GM19438 (cell line): ENCODE results near the gene TNS4.

Experiments
- ATAC-seq: cut with Tn5 transposase; IDR thresholded peaks from one replicate; pipeline ENCODE4 v1.9.1; 2021; ENCODE audit warnings: low read depth; ENCODE audit not compliant: unreplicated experiment

TNS4 gene

DNA sequence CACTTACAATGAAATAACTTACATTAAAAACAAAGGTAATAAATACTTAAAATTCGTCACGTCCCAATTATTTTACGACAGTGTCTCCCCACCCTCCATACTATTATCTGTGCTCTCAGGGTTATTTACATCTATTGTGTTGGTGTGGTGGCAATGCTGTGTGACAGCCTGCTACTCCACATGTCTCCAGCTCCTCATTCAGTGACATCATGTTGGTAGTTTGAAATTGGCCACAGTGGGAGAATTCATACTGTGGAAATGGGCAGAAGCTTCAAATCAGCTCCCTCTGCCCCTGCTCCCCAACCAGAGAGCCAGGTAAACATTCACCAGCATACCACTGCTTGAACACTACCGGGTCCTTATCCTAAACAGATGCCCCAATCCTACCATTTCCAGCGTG lies 6.3 kb downstream of the TNS4 start:
- no peak for ATAC-seq

DNA sequence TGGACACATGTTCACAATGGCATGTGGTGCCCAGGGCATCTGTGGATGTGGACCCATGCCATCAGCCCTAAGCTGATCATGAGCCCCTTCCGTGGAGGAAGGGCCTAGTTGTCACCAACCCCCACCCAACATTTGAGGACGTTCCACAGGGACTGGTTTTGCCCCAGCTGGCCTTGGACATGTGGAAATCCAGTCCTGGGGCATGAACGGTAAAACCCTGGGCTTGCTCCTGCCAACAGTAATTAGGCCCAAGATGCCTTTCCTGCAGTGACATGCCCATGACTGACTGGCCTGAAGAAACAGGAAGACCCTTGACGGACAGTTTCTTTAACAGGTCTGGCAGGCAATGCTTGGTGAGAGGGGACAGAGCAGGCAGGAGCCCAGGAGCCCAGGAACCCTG lies 7.7 kb downstream of the TNS4 start:
- no peak for ATAC-seq

DNA sequence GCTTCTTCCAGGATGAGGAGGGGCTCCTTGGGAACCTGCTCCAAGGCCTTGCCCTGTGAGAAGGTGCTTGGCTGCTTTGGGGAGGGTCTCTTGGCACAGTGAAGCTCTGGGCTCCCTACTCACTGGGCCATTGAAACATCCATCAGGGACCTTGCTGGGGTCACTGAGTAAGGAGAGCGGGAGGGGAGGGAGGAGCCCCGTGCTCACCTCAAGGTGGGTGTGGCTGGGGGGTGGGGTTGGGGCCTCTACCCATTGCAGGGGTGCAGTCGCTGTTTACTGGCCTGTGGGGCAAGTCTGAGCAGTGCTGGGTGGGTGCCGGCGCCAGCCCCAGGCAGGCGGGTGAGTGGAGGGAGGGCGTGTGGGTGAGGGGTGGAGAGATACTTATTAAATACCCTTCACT lies 9.9 kb downstream of the TNS4 start:
- no peak for ATAC-seq

DNA sequence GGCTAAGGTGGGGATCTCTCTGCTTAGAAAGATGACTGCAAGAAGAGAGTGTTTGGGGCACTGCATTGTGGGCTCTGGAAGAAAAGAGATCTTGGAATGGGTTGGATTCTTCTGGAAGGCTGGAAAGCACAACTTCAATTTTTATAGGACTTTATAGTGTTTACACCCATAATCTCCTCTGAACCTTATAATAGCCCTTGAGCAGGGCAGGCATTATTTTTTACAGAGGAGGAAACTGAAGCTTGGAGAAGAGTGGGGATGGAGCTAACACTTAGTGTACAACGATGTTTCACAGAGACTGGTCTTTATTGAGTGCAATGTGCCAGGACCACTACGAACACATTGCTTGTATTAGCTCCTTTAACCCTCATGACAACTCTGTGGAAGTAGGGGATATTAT lies 10.4 kb downstream of the TNS4 start:
- no peak for ATAC-seq

DNA sequence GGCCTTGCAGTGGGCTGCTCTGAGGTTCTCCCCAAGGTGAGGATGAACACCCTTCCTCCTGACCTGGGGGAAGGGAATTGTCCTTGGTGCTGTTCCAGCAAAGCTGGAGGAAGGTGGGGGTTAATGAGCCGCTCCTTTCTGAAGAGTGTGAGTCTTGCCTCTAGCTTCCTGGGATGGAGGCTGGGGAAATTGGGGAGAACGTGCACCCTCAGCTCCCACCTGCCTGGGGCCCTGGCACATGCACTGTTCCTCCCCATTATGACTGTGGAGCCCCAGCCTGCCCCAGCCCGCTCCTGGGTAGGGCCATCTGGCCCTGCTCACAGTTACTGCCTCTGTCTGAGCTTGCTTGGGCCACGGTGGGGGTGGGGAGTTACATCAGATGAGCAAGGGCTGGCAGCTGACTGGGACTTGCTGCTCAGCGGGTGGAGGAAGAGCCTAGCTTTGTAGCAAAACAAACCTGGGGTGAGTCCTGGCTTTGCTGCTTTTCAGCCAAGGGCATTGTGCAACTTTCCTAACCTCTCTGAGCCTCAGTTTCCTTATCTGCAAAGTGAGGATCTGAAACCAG lies 11.1 kb downstream of the TNS4 start:
- no peak for ATAC-seq

DNA sequence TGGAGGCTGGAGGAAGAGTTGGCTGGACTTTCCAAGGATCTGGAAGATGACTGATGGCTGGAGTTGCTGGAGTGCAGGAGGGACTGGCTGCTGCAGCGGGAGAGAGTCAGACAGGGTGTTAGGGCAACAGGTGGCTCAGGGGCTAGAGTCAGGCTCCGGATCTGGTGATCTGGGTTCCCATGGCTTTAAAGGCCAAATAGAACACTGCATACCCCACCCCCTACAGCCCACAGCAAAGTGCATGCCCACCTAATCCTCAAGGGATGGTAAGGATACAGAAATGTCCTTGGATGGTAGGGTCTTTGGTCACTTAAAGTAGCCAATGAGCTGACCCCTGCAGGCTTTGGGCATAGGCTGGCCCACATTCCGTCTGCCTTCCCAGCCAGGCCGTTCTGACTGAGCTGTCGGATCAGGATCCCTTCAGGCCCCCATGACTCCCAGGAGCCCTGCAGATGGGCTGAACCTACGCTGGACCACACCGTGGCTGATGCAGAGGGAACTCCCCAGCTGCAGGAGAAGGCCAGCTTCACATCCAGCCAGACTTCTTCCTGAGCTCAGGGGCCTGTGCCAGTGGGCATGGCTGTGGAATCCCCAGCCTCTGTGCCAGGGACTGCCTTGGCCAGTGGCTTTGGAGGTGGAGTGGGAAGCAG lies 13.9 kb downstream of the TNS4 start:
- ATAC-seq = no peak

DNA sequence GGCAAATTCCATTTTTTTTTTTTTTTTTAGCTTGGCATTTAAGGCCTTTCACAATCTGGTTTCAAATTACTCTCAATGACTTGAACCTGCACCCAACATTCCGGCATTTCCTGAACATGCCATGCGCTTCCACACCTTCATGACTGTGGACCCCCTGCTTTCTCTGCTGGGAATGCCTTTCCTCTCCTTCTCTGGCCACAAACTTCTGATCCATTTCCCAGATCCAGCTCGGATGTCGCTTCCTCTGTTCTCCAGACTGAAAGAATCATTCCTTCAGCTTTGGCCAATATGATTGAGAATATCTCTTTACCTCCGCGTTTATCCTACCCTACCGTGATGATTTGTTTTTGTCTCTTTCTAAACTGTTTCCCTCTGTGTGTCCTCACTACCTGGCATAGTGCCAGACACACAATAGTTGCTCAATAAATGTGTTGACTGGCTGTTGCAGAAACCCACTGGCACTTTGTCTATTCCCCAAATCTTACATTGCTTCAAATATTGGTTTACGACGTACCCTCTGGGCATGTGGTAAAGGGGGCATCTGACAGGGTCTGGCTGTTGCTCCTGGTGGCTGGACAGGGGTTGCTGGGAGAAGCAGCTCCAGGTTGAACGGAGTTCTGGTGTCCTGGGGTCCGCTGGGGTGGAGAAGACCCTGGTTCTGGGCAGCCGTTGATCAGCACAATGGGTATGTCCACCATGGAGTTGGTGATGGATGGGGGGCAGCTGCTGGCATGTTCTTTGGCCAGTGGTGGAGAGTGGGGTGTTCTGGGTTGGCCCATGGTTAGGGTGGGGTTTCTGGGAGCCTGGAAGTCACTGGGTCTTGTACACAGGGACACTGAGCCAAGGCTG lies 14.7 kb downstream of the TNS4 start:
- ATAC-seq = no peak

DNA sequence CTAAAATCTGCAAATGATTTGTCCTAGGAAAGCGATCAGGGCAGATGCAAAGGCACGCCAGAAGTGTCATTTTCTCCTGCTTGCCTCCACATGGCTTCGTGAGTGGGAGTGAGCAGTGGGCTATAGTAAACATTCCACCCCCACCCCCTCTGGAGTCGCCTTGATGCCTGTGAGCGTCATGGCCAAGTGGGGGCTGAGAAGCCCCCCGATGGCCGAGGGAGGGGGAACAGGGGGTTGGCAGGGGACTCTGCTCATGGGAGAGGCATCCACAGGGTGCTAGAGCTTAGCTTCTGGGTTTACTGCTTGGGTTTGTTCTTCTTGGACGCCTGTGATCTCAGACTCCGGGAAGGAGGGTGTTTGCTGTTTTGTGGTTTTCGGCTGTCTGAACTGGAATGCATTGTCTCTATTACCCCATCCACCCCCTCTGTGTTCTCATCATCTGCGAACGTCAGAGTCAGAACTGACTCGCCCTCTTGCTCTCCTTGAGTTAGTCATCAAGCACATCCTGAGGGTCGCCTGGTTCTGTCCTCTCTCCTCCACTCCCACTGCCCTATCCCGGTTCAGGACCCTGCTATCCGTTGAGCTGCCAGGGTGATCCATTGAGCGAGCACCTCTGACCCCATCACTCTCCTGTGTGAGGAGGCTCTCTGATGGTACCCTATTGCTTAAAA lies 15.4 kb downstream of the TNS4 start:
- no peak for ATAC-seq

DNA sequence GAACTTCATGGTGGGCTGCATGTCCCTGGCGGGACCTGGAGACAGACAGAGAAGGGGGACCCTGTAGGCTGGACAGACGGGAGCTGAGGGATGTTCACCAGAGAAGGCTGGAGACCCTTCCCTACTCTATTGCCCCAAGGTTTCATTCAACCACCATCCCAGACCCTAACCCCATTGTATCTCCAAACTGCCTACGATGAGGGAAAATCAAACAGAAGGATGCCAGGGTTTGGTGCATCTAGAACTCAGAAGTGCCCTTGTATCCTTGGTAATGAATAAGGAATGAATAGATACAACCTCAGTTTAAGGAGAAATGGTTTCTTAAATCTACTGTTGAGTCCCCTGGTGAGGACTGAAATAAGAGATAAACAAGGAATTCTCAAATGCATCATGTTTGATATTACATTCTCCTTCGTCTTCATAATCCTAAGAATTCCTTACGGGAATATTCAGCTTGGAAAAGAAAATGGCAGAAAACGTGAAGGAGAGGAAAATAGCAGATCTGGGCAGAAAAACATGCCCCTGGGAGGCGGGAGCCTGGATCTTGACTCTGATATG lies 16.4 kb downstream of the TNS4 start:
- no peak for ATAC-seq

DNA sequence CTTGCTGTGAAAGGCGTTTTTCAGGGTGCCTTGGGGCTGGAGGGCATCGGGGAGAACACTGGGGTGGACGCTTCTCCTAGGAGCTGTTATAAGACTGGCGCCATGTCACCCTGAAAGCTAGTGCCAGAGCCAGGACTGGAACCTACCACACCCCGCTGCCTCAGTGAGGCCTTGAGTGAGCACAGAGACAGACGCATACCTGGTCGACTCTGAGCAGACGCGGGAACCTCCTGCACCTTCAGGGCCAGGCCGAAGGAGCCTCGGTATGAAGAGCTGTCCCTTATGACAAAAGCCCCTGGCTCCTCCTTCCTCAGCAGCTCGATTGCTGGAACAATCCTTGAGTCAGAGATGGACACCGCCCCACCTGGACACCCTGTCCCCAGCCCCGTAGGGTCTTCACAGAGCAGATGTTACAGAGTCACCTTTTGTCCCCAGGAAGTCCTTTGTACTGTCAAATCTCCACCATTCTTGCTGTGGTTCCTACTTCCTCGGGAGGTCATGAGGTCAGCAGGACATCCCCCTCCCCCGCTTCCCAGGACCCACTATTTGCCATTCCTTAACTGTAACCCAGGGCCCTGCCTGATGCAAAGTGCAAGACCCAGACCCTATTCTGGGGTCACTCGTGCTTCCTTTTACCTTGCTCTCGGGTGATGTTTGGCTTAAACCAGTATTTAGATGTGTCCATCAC lies 17.0 kb downstream of the TNS4 start:
- no peak for ATAC-seq

DNA sequence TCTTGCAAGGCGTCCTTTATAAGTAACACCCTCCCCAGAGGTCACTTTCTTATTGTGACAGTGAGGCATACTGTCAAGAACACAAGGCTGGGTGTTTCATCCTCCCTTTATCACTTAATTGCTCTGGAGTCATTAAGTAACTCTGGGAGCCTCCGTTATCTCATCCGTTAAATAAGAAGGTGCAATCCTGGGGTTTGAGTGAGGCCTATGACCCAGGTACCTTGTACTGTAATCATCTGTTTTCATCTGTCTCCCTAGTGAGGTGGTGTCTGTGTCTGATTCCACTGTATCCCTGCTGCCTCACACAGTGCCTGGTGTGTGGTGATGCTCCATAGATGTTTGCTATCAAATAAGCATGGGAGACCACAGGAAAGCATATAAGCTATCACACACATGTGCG lies 17.7 kb downstream of the TNS4 start:
- ATAC-seq = no peak

DNA sequence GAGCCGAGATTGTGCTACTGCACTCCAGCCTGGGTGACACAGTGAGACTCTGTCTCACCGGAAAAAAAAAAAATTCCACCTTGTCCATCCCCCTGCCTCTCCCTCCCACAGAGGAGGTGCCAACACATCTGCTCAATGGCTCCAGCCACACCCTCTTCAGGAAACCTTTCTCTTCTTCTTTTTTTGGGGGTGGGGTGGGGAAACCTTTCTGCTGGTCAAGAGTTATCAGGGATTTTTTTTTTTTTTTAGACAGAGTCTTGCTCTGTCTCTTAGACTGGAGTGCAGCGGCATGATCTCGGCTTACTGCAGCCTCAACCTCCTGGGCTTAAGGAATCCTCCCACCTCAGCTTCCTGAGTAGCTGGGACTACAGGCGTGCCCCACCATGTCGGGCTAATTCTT lies 18.7 kb downstream of the TNS4 start:
- ATAC-seq = no peak

DNA sequence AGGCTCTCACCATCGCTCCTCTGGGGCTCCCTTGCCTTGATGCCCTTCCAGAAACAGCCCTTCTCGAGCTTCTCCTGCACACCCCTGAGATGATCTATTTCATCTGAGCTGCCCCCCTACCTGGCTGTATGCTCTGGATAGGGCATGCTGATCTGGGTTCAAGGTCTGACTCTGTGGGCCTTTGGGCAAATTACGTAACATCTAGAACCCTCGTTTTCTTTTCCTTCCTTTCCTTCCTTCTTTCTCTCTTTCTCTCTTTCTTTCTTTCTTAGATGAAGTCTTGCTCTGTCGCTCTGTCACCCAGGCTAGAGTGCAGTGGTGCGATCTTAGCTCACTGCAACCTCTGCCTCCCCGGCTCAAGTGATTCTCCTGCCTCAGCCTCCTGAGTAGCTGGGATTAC lies 20.3 kb downstream of the TNS4 start:
- no peak for ATAC-seq

DNA sequence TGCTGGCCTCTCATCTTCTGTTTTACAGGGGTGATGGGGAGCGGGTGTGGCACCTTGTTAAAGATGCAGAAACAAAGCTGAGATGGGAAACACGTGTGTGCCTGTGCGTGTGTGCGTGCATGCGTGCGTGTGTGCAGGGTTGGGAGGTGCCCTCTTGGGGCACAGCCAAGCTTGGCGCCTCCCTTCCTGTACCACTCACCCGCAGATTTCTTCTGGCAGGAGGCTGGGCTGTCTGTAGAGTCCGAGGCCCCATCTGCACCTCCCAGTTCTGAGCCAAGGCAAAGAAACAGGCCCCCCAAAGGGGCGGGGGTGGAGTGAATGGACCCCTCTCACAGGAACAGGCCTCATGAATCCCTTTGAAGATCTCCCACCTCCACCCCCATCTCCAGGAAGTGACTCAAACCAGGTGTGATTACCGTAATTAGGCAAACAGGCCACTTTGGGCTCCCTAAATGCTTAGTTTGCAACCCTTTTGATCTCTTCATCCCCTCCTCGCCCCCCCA lies 20.9 kb downstream of the TNS4 start:
- no peak for ATAC-seq

DNA sequence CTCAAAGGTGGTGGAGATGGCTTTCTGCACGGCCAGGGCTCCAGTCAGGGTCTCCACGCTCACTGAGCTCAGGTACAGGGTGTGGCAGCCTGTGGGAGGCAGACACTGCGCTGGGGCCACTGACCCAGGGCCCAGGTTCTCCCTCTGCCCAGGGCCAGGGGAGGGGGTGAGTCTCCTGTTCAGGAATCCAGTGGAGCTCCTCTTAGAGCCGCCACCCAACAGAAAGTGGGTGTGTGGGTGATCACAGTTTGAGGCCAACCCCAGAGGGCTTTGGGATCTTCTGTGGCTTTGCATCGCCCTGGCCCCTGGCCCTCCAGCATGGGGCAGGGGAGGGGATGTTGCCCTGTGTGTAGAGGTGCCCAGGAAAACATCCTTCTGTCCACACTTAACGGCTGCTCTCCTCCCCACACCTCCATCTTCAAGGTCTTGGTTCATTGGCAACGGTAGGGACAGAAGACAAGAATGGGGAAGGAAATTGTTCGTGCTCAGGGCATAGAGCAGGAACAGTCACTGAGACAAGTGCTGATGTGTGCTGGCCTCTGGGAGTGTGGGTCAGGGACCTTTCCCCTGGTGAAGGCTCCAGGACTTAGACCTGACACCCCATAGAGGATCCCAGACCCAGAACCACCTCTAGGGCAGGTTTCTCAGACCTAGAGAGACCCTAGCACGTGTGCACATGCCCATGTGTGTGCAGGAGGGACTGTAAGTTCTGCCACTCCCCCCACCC lies 21.5 kb downstream of the TNS4 start:
- ATAC-seq = no peak

DNA sequence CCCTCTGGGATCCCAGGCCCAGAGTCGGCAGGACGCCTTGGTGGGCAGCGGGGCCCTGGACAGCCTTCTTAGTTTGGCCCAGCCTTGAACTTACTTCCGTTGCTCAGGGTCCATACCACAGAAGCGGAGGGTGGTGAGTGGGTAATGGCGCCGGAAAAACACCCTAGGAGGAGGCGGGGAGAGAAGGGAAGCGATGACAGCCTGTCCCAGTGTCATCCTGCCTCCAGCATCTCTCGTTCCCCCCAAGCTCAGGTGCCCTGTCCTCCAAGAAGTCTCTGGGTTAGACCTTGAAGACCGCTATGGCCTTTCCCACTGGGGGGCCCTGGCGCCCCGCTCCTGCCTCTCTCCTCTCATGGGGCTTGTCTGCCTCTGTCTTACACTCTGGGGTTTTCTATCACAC lies 22.9 kb downstream of the TNS4 start:
- ATAC-seq = no peak

DNA sequence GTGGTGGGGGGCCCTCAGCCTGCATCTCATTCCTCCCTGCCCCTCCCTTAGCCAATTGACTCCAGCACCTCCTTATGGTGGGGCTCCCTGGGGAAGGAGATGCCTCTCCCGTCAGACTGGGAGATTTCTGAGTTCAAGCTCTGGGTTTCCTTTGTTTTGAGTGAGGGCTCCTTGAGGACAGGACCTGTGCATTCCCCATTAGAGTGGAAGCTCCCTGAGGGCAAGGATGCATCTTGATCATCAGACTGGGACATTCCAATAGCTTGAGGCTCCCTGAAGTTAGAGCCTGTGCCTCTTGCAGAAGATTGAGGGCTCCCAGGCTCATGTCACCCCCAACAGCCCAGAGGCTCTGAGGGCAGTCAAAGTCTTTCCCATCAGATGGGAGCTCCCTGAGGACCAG lies 23.6 kb downstream of the TNS4 start:
- ATAC-seq = no peak

DNA sequence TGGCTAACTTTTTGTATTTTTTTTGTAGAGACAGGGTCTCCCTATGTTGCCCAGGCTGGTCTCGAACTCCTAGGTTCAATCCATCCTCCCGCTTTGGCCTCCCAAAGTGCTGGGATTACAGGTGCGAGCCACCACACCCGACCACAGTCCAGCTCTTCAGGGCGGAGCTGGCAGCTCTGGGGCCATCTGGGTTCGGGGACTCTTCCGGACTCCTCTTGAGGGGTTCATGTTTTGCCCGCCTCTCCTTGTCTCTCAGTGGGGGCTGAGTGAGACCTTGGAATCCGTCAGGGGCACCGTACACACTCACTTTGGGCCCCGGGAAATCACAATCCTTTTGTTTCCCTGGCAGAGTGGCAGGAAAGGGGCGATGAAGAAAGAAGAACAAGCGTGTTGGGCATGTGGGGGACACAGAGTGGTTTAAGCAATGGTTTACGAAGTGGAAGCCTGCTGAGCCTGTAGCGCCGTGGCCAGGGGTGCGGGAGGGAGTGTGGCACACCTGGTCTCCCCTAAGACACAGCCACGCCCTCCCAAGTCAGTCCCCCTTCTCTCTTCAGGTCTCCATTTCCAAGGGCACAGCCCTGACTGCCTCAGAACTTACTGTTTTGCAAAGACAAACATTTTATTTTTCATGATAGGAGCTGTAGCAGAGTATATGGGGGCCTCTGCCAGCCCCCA lies 26.1 kb downstream of the TNS4 start:
- ATAC-seq = no peak

DNA sequence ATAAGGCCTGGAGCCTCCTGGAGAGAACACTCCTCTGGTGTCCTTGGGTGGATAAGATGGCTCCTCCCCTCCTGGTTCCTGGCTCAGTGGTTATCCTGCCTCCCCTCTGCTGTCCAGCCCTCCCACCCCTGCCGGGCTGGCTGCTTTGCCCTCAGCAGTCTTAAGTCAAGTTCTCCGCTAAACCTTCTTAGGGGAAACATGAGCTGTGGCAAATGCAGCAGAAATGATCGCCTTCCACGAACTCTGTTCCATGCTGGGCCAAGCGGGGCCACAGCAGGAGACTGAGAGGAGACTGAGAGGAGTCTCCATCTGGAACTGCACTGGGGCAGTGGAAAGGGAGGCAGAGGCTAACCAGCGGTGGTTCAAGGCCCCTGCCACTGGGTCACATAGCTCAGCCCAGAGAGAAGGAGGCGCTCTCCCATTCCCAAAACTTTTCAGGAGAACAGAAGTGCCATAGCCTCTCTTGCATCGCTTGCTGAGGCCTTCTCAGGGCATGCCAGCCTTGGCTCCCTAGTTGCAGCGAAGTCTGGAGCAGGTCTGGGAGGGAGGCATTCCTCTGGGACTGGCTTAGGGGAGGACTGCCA lies 26.9 kb downstream of the TNS4 start:
- ATAC-seq = no peak
